ENCODE measurements around the gene FAM124A.

GRCh38 chr13:51180853-51181511 lies 41.2 kb upstream of the FAM124A start:
- TF ChIP-seq CTCF (IDR thresholded peaks at IDR 0.05 in 8 of 11, conservative IDR thresholded peaks at IDR 0.05 in 3 of 11) (no peak), POLR2AphosphoS5 (IDR thresholded peaks at IDR 0.05) (no peak), POLR2A (IDR thresholded peaks at IDR 0.05) (no peak)
